OCI-LY7 (cell line): Measurements from ENCODE around the gene COG8. TPM values are rescaled to one million over a fixed set of nuclear protein-coding genes. Genes with fewer than 3 reads are reported as not detected.

Experiments used
- BruUV-seq: library from RNA; stranded (reverse); fragments of 400-500 nt; replicated peaks from 2 replicates; lab custom pipeline; 2021; lab: Mats Ljungman, UMichigan
- CTCF ChIA-PET: fragments of 300-600 bp; sonication (Branson Sonifier 250); formaldehyde crosslinking; loops from one replicate; lab custom pipeline; 2022; ENCODE audit warnings: antibody characterized with exemption; ENCODE audit not compliant: unreplicated experiment; lab: Charles Lee
- POLR2A ChIA-PET: fragments of 300-600 bp; sonication (Branson Sonifier 250); formaldehyde crosslinking; loops from one replicate; lab custom pipeline; 2022; ENCODE audit warnings: antibody characterized with exemption; lab: Charles Lee
- DNase-seq: peaks from one replicate; pipeline ENCODE4 v3.0.0-alpha.2; 2015; ENCODE audit warnings: low spot score
- H2AFZ ChIP-seq: fragments of 200-600 bp; sonication (generic), shearing (Covaris generic); 2 replicates; pipeline ENCODE4 v1.6.1; 2014; ENCODE audit warnings: mild to moderate bottlenecking, antibody characterized with exemption, low read length, moderate library complexity
- H3K27ac ChIP-seq: fragments of 200-600 bp; sonication (generic); 2 replicates; pipeline ENCODE4 v1.5.1; 2014; ENCODE audit warnings: mixed run types, low read depth, mild to moderate bottlenecking, moderate library complexity, low read length, inconsistent platforms; ENCODE audit not compliant: poor library complexity, severe bottlenecking
- H3K36me3 ChIP-seq: fragments of 200-600 bp; sonication (generic); 2 replicates; pipeline ENCODE4 v1.6.1; 2014; ENCODE audit warnings: mild to moderate bottlenecking, antibody characterized with exemption, low read length, moderate library complexity, mixed read lengths; ENCODE audit not compliant: insufficient read depth
- H3K4me1 ChIP-seq: fragments of 200-600 bp; sonication (generic); 2 replicates; pipeline ENCODE4 v1.5.1; 2014; ENCODE audit warnings: mild to moderate bottlenecking, low read length; ENCODE audit not compliant: insufficient read depth, poor library complexity, severe bottlenecking
- H3K4me2 ChIP-seq: fragments of 200-600 bp; sonication (generic); 2 replicates; pipeline ENCODE4 v1.6.1; 2014; ENCODE audit warnings: mild to moderate bottlenecking, low read length
- H3K4me3 ChIP-seq: fragments of 200-600 bp; sonication (generic); 2 replicates; pipeline ENCODE4 v1.5.1; 2014; ENCODE audit warnings: mild to moderate bottlenecking, low read depth, low read length; ENCODE audit not compliant: poor library complexity, severe bottlenecking
- H3K79me2 ChIP-seq: fragments of 200-600 bp; sonication (generic); 2 replicates; pipeline ENCODE4 v1.6.1; 2016; ENCODE audit warnings: low read depth, mild to moderate bottlenecking, low read length, moderate library complexity, mixed read lengths; ENCODE audit not compliant: insufficient read depth
- H3K9me2 ChIP-seq: fragments of 200-600 bp; sonication (generic); 2 replicates; pipeline ENCODE4 v1.6.1; 2016; ENCODE audit warnings: mild to moderate bottlenecking, low read length, mixed read lengths; ENCODE audit not compliant: insufficient read depth
- H3K9me3 ChIP-seq: fragments of 200-600 bp; sonication (generic); 2 replicates; pipeline ENCODE4 v1.6.1; 2014; ENCODE audit warnings: mild to moderate bottlenecking, mixed run types, low read length, mixed read lengths
- H4K20me1 ChIP-seq: fragments of 200-600 bp; sonication (generic); 2 replicates; pipeline ENCODE4 v1.6.1; 2014; ENCODE audit warnings: mild to moderate bottlenecking, antibody characterized with exemption, low read length, moderate library complexity, mixed read lengths; ENCODE audit not compliant: insufficient read depth
- CTCF ChIP-seq: fragments of 200-600 bp; sonication (generic); conservative IDR thresholded peaks from 2 replicates; pipeline ENCODE4 v1.5.1; 2014; ENCODE audit warnings: mild to moderate bottlenecking, antibody characterized with exemption, low read length, moderate library complexity, mixed read lengths
- EZH2phosphoT487 ChIP-seq: fragments of 200-600 bp; sonication (generic); IDR thresholded peaks from 2 replicates; pipeline ENCODE4 v1.6.1; 2018; ENCODE audit warnings: low read depth, borderline replicate concordance, mild to moderate bottlenecking, mixed run types, antibody characterized with exemption, low read length, moderate library complexity, mixed read lengths
- intact Hi-C: fragments of 100-400 bp; cut with micrococcal nuclease; formaldehyde crosslinking; loops from one replicate; pipeline ENCODE4 v1.10.0; 2022; ENCODE audit not compliant: unreplicated experiment
- total RNA-seq, 2 experiments: library from RNA; depleted of rRNA in 1 of 2; stranded (reverse); fragments of >200 nt in 1 of 2; shearing (Covaris generic) in 1 of 2; gene quantifications; 2 replicates each; pipeline ENCODE4 v1.2.3, GENCODE V29; 2014 to 2022

The COG8 gene
- total RNA-seq, 2 experiments from 2014 or later = 55.9 to 60.3 TPM

- no peak for DNase-seq
- Histone ChIP-seq H3K4me1 (no peaks in the 10 kb centered on the region), H3K36me3 (peaks cover 92% of the 10 kb centered on the region), H3K27ac (no peak overlapping the region), H4K20me1 (peaks cover 7% of the 10 kb centered on the region; the same call in 1 of the 2 replicates), H3K9me3 (no peaks in the 10 kb centered on the region), H3K79me2 (peaks cover 20% of the 10 kb centered on the region; the same call in 1 of the 2 replicates), H3K9me2 (no peaks in the 10 kb centered on the region), H3K4me2 (no peak overlapping the region), H2AFZ (no peak overlapping the region), H3K4me3 (no peak overlapping the region)
- BruUV-seq = no TSS peak
- intact Hi-C loops = no loop called here
- CTCF ChIA-PET = no interaction called here
- no peak for TF ChIP-seq EZH2phosphoT487
- POLR2A ChIA-PET = interaction anchor here (2.3 kb wide), 1 partner anchor 11 kb away, joined by 7 read pairs; the partner anchor contains the start of gene PDF
These were observed 20.5 kb downstream of the COG8 start for GRCh38 chr16:69318911-69319289.

- intact Hi-C loops = no loop called here
- no peak for DNase-seq
- H3K4me1 ChIP-seq = no peaks in the 10 kb centered on the region
- TF ChIP-seq CTCF (no peak), EZH2phosphoT487 (no peak)
- ChIA-PET POLR2A (interaction anchor here (1.1 to 2.3 kb wide), 2 partner anchors 11 kb away, joined by 3 to 7 read pairs; partner anchors contain the start of gene PDF), CTCF (no interaction called here)
- no peak overlapping the region for H2AFZ ChIP-seq
- no TSS peak for BruUV-seq
- peaks cover 92% of the 10 kb centered on the region for H3K36me3 ChIP-seq
- H3K27ac ChIP-seq = no peak overlapping the region
- H3K9me2 ChIP-seq = no peaks in the 10 kb centered on the region
- no peak overlapping the region for H3K4me2 ChIP-seq
- H3K79me2 ChIP-seq = peaks cover 24% of the 10 kb centered on the region
- H3K9me3 ChIP-seq = no peaks in the 10 kb centered on the region
- no peak overlapping the region for H3K4me3 ChIP-seq
- peaks cover 7% of the 10 kb centered on the region; the same call in 1 of the 2 replicates for H4K20me1 ChIP-seq
These were observed 21.0 kb downstream of the COG8 start for GRCh38 chr16:69318177-69318910.

- POLR2A ChIA-PET = no interaction called here
- BruUV-seq = no TSS peak
- CTCF ChIA-PET = no interaction called here
- TF ChIP-seq EZH2phosphoT487 (no peak), CTCF (no peak)
- H3K79me2 ChIP-seq = peaks cover 31% of the 10 kb centered on the region
- peaks cover 79% of the 10 kb centered on the region for H3K36me3 ChIP-seq
- H3K4me3 ChIP-seq = no peak overlapping the region
- no peaks in the 10 kb centered on the region for H3K9me2 ChIP-seq
- no peak overlapping the region for H3K4me2 ChIP-seq
- peaks cover under 1% of the 10 kb centered on the region; the same call in 1 of the 2 replicates for H4K20me1 ChIP-seq
- H3K4me1 ChIP-seq = peaks cover 7% of the 10 kb centered on the region
- intact Hi-C loops = no loop called here
- DNase-seq = no peak
- H3K27ac ChIP-seq = no peak overlapping the region
- no peak overlapping the region for H2AFZ ChIP-seq
- H3K9me3 ChIP-seq = no peaks in the 10 kb centered on the region
These were observed 22.7 kb downstream of the COG8 start for GRCh38 chr16:69316595-69317034.
